Mesothelial cell of epicardium (in vitro differentiated cells): Measurements from ENCODE around the gene USP31. TPM values are rescaled to one million over a fixed set of nuclear protein-coding genes. Genes with fewer than 3 reads are reported as not detected.
A peak's percentile ranks its signal among the peaks of the same experiment; 100 is the strongest.

ENCODE experiments used
- DNase-seq, 2 experiments: peaks; one replicate each; pipeline ENCODE4 v3.0.0; 2021; ENCODE audit warnings: low spot score in 2 of 2; ENCODE audit not compliant: unreplicated experiment in 2 of 2
- H3K27ac Mint-ChIP-seq: 2 replicates; pipeline ENCODE4 v1.8.0; 2021; ENCODE audit warnings: mixed read lengths
- H3K27me3 Mint-ChIP-seq: 2 replicates; pipeline ENCODE4 v1.8.0; 2021; ENCODE audit warnings: low read depth, mixed read lengths
- H3K36me3 Mint-ChIP-seq: 2 replicates; pipeline ENCODE4 v1.8.0; 2021; ENCODE audit warnings: mixed read lengths
- H3K4me1 Mint-ChIP-seq: 2 replicates; pipeline ENCODE4 v1.8.0; 2021; ENCODE audit warnings: mixed read lengths
- H3K4me3 Mint-ChIP-seq: 2 replicates; pipeline ENCODE4 v1.8.0; 2021; ENCODE audit warnings: mild to moderate bottlenecking, moderate library complexity, mixed read lengths
- H3K9me3 Mint-ChIP-seq: 2 replicates; pipeline ENCODE4 v1.8.0; 2021; ENCODE audit warnings: mixed read lengths
- CTCF ChIP-seq: fragments of 200-600 bp; sonication (generic); IDR thresholded peaks from one replicate; pipeline ENCODE4 v1.5.0; 2021; ENCODE audit warnings: antibody characterized with exemption; ENCODE audit not compliant: unreplicated experiment
- total RNA-seq: library from RNA; stranded (reverse); gene quantifications from 3 replicates; pipeline ENCODE4 v1.2.1, GENCODE V29; 2021

Gene USP31
- total RNA-seq, 1 donor from 2014 or later: 13.7 TPM

GRCh38 chr16:23074423-23074822, 74.8 kb downstream of the USP31 start:
- no peak for TF ChIP-seq CTCF
- Mint-ChIP-seq H3K27ac (no peak overlapping the region), H3K4me3 (no peak overlapping the region), H3K9me3 (no peaks in the 10 kb centered on the region), H3K27me3 (no peaks in the 10 kb centered on the region), H3K4me1 (peaks cover under 1% of the 10 kb centered on the region), H3K36me3 (peaks cover 21% of the 10 kb centered on the region)
- DNase-seq: no peak

GRCh38 chr16:23072769-23073549, 76.3 kb downstream of the USP31 start:
- H3K4me3 Mint-ChIP-seq: no peak overlapping the region
- no peaks in the 10 kb centered on the region for H3K4me1 Mint-ChIP-seq
- no peak for DNase-seq
- no peak for TF ChIP-seq CTCF
- peaks cover 21% of the 10 kb centered on the region for H3K36me3 Mint-ChIP-seq
- no peaks in the 10 kb centered on the region for H3K9me3 Mint-ChIP-seq
- no peaks in the 10 kb centered on the region for H3K27me3 Mint-ChIP-seq
- no peak overlapping the region for H3K27ac Mint-ChIP-seq

- H3K27me3 Mint-ChIP-seq: no peaks in the 10 kb centered on the region
- peaks cover 24% of the 10 kb centered on the region for H3K36me3 Mint-ChIP-seq
- H3K9me3 Mint-ChIP-seq: no peaks in the 10 kb centered on the region
- TF ChIP-seq CTCF: no peak
- no peaks in the 10 kb centered on the region for H3K4me1 Mint-ChIP-seq
- H3K27ac Mint-ChIP-seq: no peak overlapping the region
- no peak overlapping the region for H3K4me3 Mint-ChIP-seq
- DNase-seq: no peak
These were observed 77.1 kb downstream of the USP31 start for GRCh38 chr16:23072084-23072599.

GRCh38 chr16:23071196-23072083, 77.8 kb downstream of the USP31 start:
- H3K36me3 Mint-ChIP-seq: peaks cover 21% of the 10 kb centered on the region
- no peaks in the 10 kb centered on the region for H3K9me3 Mint-ChIP-seq
- H3K27ac Mint-ChIP-seq: peak overlapping the region; percentile 11
- H3K27me3 Mint-ChIP-seq: no peaks in the 10 kb centered on the region
- DNase-seq: no peak
- H3K4me1 Mint-ChIP-seq: no peaks in the 10 kb centered on the region
- H3K4me3 Mint-ChIP-seq: no peak overlapping the region
- TF ChIP-seq CTCF: no peak

GRCh38 chr16:23069844-23070243, 79.4 kb downstream of the USP31 start:
- Mint-ChIP-seq H3K36me3 (peaks cover 18% of the 10 kb centered on the region), H3K4me1 (no peaks in the 10 kb centered on the region), H3K4me3 (no peak overlapping the region), H3K27me3 (no peaks in the 10 kb centered on the region), H3K27ac (no peak overlapping the region), H3K9me3 (no peaks in the 10 kb centered on the region)
- no peak for TF ChIP-seq CTCF
- DNase-seq: no peak
